Measurements from ENCODE around the gene CHAD. TPM values are rescaled to one million over a fixed set of nuclear protein-coding genes. Genes with fewer than 3 reads are reported as not detected.

Gene CHAD, protein sequence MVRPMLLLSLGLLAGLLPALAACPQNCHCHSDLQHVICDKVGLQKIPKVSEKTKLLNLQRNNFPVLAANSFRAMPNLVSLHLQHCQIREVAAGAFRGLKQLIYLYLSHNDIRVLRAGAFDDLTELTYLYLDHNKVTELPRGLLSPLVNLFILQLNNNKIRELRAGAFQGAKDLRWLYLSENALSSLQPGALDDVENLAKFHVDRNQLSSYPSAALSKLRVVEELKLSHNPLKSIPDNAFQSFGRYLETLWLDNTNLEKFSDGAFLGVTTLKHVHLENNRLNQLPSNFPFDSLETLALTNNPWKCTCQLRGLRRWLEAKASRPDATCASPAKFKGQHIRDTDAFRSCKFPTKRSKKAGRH
- not detected for total RNA-seq

DNA sequence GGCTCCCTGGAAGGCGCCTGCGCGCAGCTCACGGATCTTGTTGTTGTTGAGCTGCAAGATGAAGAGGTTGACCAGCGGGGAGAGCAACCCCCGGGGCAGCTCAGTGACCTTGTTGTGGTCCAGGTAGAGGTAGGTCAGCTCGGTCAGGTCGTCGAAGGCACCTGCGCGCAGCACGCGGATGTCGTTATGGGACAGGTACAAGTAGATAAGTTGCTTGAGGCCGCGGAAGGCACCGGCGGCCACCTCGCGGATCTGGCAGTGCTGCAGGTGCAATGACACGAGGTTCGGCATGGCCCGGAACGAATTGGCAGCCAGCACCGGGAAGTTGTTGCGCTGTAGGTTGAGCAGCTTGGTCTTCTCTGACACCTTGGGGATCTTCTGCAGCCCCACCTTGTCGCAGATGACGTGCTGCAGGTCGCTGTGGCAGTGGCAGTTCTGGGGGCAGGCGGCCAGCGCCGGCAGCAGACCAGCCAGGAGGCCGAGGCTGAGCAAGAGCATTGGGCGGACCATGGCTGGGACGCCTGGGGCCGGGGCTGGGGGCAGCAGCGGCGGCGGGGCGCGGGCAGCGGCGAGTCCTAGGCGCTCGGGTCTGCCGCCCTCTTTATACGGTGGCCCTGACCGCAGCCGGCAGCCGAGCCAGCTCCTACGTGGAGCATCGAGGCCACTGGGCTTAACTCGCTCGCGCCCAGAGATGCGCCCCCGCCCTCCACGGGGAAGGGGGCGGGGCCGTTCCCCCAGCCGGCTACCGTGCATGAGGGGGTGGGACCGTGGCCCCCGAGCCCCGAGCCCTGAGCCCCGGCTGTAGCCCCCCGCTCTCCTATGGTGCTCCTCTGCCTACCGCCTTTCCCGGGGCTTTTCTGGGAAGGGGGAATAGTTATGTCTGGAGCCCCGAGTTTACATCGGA, at the start of gene CHAD:
Gene CHAD, minus strand, starts transcription at position 577 of the 904 bp plus-strand sequence. Its CDS starts 67 bp downstream, at position 510.
- no peak within 1 kb of the TSS for H3K27ac ChIP-seq
- no peaks in the 10 kb centered on the region for H3K9me3 ChIP-seq
- 34% methylated on average over 8 of the region's 71 CpGs; no CpG with 5 or more reads in 1 of the 2 donors for WGBS, 2 donors (ENCODE audit: low coverage in 1 of 2)
- peaks cover 0 to 18% (median 12%) of the 10 kb centered on the region in 3 donors for H3K4me1 ChIP-seq
- peak within 1 kb of the TSS in 1 of 2 donors; percentile 45 for H3K4me3 ChIP-seq
- TF ChIP-seq POLR2A (IDR thresholded peaks at IDR 0.05) (no peak), EP300 (IDR thresholded peaks at IDR 0.05) (no peak), POLR2AphosphoS5 (IDR thresholded peaks at IDR 0.05) (no peak)
- TF ChIP-seq, protein P1, sequence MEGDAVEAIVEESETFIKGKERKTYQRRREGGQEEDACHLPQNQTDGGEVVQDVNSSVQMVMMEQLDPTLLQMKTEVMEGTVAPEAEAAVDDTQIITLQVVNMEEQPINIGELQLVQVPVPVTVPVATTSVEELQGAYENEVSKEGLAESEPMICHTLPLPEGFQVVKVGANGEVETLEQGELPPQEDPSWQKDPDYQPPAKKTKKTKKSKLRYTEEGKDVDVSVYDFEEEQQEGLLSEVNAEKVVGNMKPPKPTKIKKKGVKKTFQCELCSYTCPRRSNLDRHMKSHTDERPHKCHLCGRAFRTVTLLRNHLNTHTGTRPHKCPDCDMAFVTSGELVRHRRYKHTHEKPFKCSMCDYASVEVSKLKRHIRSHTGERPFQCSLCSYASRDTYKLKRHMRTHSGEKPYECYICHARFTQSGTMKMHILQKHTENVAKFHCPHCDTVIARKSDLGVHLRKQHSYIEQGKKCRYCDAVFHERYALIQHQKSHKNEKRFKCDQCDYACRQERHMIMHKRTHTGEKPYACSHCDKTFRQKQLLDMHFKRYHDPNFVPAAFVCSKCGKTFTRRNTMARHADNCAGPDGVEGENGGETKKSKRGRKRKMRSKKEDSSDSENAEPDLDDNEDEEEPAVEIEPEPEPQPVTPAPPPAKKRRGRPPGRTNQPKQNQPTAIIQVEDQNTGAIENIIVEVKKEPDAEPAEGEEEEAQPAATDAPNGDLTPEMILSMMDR (IDR thresholded peaks at IDR 0.05): no peak
- H3K27me3 ChIP-seq: peaks cover 39% of the 10 kb centered on the region
- H3K36me3 ChIP-seq: peaks cover 0 to 27% of the 10 kb centered on the region in 2 donors
- ATAC-seq: no peak

DNA sequence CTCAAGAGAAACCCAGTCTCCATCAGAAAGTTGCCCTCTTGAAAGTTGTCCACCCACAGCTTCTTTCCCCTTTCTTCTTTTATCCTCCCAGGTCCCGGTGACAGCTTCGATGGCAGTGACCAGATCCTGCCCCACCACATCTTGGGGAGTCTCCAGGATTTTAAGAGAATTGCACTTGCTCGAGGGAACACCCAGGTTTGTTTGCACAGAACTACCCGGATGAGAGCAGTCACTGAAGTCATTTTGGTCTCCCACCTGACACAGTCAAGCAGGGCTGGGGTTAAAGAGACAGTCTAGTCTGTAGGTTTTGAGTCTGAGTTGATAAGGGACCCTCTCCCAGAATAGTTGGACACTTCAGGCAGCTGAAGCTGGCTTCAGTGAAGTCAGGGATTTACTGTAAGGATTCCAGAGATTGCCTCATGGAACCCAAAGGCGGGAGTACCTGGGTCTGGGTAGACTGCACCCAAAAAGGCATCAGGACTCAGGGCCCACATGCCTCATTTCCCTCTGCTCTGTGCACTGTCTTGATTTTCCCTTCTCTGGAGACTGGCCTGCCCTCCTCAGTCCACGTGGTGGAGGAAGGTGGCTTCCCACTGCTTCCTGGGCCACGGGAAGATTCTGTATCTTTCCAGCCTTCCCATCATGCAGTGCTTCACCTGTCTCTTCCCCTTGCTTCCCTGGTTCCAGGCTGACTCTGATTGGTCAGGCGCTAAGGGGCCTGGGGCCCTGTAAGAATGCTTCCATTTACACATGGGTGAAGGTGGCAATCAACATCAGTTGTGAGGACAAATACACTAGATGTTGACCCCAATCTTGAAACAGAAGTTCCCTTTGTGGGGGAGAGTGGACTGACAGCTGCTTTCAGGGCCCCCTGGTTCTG, 49.1 kb upstream of the CHAD start:
- 62 to 80% methylated on average over 3 to 6 of the region's 8 CpGs for WGBS, 2 donors (ENCODE audit: low coverage in 1 of 2)
- Histone ChIP-seq H3K27me3 (no peaks in the 10 kb centered on the region), H3K4me3 (no peak overlapping the region), H3K4me1 (peaks cover 0 to 11% (median 0%) of the 10 kb centered on the region in 3 donors), H3K27ac (no peak overlapping the region), H3K9me3 (no peaks in the 10 kb centered on the region), H3K36me3 (no peaks in the 10 kb centered on the region)
- ATAC-seq: no peak
- TF ChIP-seq POLR2AphosphoS5 (IDR thresholded peaks at IDR 0.05): no peak
- TF ChIP-seq, protein P1 (IDR thresholded peaks at IDR 0.05): no peak
- TF ChIP-seq POLR2A (IDR thresholded peaks at IDR 0.05): no peak
- no peak for TF ChIP-seq EP300 (IDR thresholded peaks at IDR 0.05)

DNA sequence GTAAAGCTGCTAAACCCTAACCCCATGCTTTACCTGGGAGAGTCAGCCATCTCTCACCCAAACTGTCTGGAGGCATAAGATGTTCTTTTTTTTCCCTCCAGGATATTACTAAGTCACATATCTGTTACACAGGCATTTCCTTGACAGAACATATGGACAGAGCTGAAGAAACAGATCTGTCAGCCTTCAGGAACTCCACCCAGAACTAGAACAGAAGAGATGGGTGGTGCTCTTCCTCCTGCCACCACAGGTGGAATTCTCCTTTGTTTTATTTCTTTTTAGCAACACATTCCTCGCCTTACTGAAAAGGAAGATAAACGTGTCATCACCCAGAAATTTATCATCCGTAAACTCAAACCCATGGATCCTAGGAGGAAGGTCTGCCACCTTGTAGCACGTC, 48.3 kb upstream of the CHAD start:
- ATAC-seq: no peak

More for the DNA sequence above, 48.3 kb upstream of the CHAD start:
- TF ChIP-seq, protein P1 (IDR thresholded peaks at IDR 0.05): no peak
- TF ChIP-seq POLR2A (IDR thresholded peaks at IDR 0.05) (no peak), EP300 (IDR thresholded peaks at IDR 0.05) (no peak), POLR2AphosphoS5 (IDR thresholded peaks at IDR 0.05) (no peak)
- Histone ChIP-seq H3K9me3 (no peaks in the 10 kb centered on the region), H3K4me3 (no peak overlapping the region), H3K36me3 (no peaks in the 10 kb centered on the region), H3K4me1 (peaks cover 0 to 11% (median 0%) of the 10 kb centered on the region in 3 donors), H3K27ac (no peak overlapping the region), H3K27me3 (no peaks in the 10 kb centered on the region)
- 69 to 87% methylated on average over 2 to 4 of the region's 4 CpGs for WGBS, 2 donors (ENCODE audit: low coverage in 1 of 2)

Measured in gastroesophageal sphincter (tissue), 4 donors.